Panc1 (cell line): Measurements from ENCODE around the gene CDK2.
"Not testable (repeated sequence)": the region's sequence is repeated elsewhere in the genome, so short reads cannot be mapped to it uniquely, and the experiment has no call there.

Experiments used
- CTCF ChIP-seq: fragments of 450-650 bp; IDR thresholded peaks from 2 replicates; pipeline ENCODE4 v1.5.1; 2017; ENCODE audit warnings: mild to moderate bottlenecking
- POLR2AphosphoS5 ChIP-seq: IDR thresholded peaks from 2 replicates; pipeline ENCODE4 v1.6.1; 2012; ENCODE audit warnings: mild to moderate bottlenecking, low read depth, low read length, moderate library complexity
- REST ChIP-seq, 2 experiments: IDR thresholded peaks; 2 replicates each; pipeline ENCODE4 v1.6.1; 2011 to 2012; ENCODE audit warnings: low read depth in 2 of 2, control low read depth in 1 of 2, low read length in 1 of 2, mild to moderate bottlenecking in 1 of 2, moderate library complexity in 1 of 2; ENCODE audit not compliant: insufficient read depth in 1 of 2
- SIN3A ChIP-seq: IDR thresholded peaks from 2 replicates; pipeline ENCODE4 v1.6.1; 2012; ENCODE audit warnings: low read depth, mild to moderate bottlenecking, low read length, moderate library complexity, borderline replicate concordance; ENCODE audit not compliant: insufficient read depth
- TCF7L2 ChIP-seq: IDR thresholded peaks from 2 replicates; pipeline ENCODE4 v1.6.1; 2011; ENCODE audit warnings: mild to moderate bottlenecking, low read depth, low read length, inconsistent platforms

- not testable (repeated sequence) for TF ChIP-seq CTCF; POLR2AphosphoS5; REST (IDR thresholded peaks at IDR 0.05; ENCODE audit: insufficient read depth in 1 of 2, low read depth in 2 of 2, low read length in 1 of 2); SIN3A; TCF7L2
Observed at GRCh38 chr12:55981882-55982281, 15.3 kb downstream of the CDK2 start.
